Limb (tissue), 2 donors: ENCODE measurements around the gene DAPK3.
"Not testable (repeated sequence)": the region's sequence is repeated elsewhere in the genome, so short reads cannot be mapped to it uniquely, and the experiment has no call there.

Source experiments
- DNase-seq, 2 donors: peaks; one replicate each; pipeline ENCODE4 v3.0.0-alpha.2; 2016; ENCODE audit errors: extremely low spot score in 2 of 2

The DAPK3 gene

GRCh38 chr19:3955688-3956087 is 15.2 kb downstream of the DAPK3 start:
- DNase-seq = no peak

GRCh38 chr19:3955276-3955675 is 15.6 kb downstream of the DAPK3 start:
- not testable (repeated sequence) for DNase-seq

GRCh38 chr19:3954107-3954506 is 16.8 kb downstream of the DAPK3 start:
- no peak for DNase-seq

- not testable (repeated sequence) for DNase-seq
Observed at GRCh38 chr19:3952755-3953276, 18.1 kb downstream of the DAPK3 start.

- peak in 1 of 2 donors; percentile 35 for DNase-seq
Observed at GRCh38 chr19:3950871-3951861, 19.7 kb downstream of the DAPK3 start.

- DNase-seq = no peak
Observed at GRCh38 chr19:3949997-3950859, 20.7 kb downstream of the DAPK3 start.

GRCh38 chr19:3949294-3949693 is 21.6 kb downstream of the DAPK3 start:
- no peak for DNase-seq

- DNase-seq = not testable (repeated sequence)
Observed at GRCh38 chr19:3947316-3947933, 23.5 kb downstream of the DAPK3 start.

GRCh38 chr19:3945838-3946237 is 25.1 kb downstream of the DAPK3 start:
- DNase-seq = no peak

GRCh38 chr19:3944018-3944721 is 26.7 kb downstream of the DAPK3 start:
- DNase-seq = no peak

- no peak for DNase-seq
Observed at GRCh38 chr19:3942790-3943409, 28.0 kb downstream of the DAPK3 start.

- DNase-seq = not testable (repeated sequence)
Observed at GRCh38 chr19:3938300-3938950, 32.5 kb downstream of the DAPK3 start.

- DNase-seq = no peak
Observed at GRCh38 chr19:3936506-3937442, 34.1 kb downstream of the DAPK3 start.

GRCh38 chr19:3932931-3933810 is 37.7 kb downstream of the DAPK3 start, which contains the start of gene NMRK2:
Gene NMRK2, plus strand, starts transcription at chr19:3933069. Its CDS starts 603 bp downstream, at chr19:3933672.
- DNase-seq = peak in 1 of 2 donors; percentile 5

GRCh38 chr19:3931041-3931440 is 39.9 kb downstream of the DAPK3 start:
- DNase-seq = no peak

- no peak for DNase-seq
Observed at GRCh38 chr19:3923912-3924311, 47.0 kb downstream of the DAPK3 start.

GRCh38 chr19:3923096-3923758 is 47.7 kb downstream of the DAPK3 start:
- no peak for DNase-seq
